GM21576 (cell line): ENCODE measurements around the gene ITIH6.

Experiments
- ATAC-seq: cut with Tn5 transposase; IDR thresholded peaks from one replicate; pipeline ENCODE4 v1.9.1; 2021; ENCODE audit warnings: mild to moderate bottlenecking, moderate library complexity; ENCODE audit not compliant: unreplicated experiment

Gene ITIH6

GRCh38 chrX:54715621-54716020 lies 82.4 kb downstream of the ITIH6 start:
- no peak for ATAC-seq

GRCh38 chrX:54714424-54714823 lies 83.6 kb downstream of the ITIH6 start:
- ATAC-seq: no peak

- ATAC-seq: no peak
Observed at GRCh38 chrX:54711735-54712134, 86.3 kb downstream of the ITIH6 start.

- ATAC-seq: no peak
Observed at GRCh38 chrX:54710920-54711319, 87.1 kb downstream of the ITIH6 start.

GRCh38 chrX:54708404-54708803 lies 89.7 kb downstream of the ITIH6 start:
- no peak for ATAC-seq
